Loucy (cell line): ENCODE data around the gene SIK3.

Source experiments
- H2AFZ ChIP-seq: fragments of 200-600 bp; sonication (generic); 2 replicates; pipeline ENCODE4 v1.6.0; 2016; ENCODE audit warnings: antibody characterized with exemption, mild to moderate bottlenecking, low read length, moderate library complexity
- H3F3A ChIP-seq: fragments of 200-600 bp; 2 replicates; pipeline ENCODE4 v1.6.0; 2016; ENCODE audit warnings: antibody characterized with exemption, low read depth, mild to moderate bottlenecking
- H3K27me3 ChIP-seq: fragments of 200-600 bp; sonication (generic); 2 replicates; pipeline ENCODE4 v1.6.1; 2014; ENCODE audit warnings: low read length, mild to moderate bottlenecking; ENCODE audit not compliant: insufficient read depth, poor library complexity, severe bottlenecking
- H3K36me3 ChIP-seq: fragments of 200-600 bp; sonication (generic); 2 replicates; pipeline ENCODE4 v1.6.1; 2016; ENCODE audit warnings: low read length; ENCODE audit not compliant: insufficient read depth
- H3K4me1 ChIP-seq: fragments of 200-600 bp; sonication (generic); 2 replicates; pipeline ENCODE4 v1.5.1; 2014; ENCODE audit warnings: low read length, mild to moderate bottlenecking; ENCODE audit not compliant: insufficient read depth, poor library complexity, severe bottlenecking
- H3K4me2 ChIP-seq: fragments of 200-600 bp; sonication (generic); 2 replicates; pipeline ENCODE4 v1.6.0; 2014; ENCODE audit warnings: antibody characterized with exemption, low read length, low read depth, mild to moderate bottlenecking; ENCODE audit not compliant: poor library complexity, severe bottlenecking
- H3K4me3 ChIP-seq: fragments of 200-600 bp; sonication (generic); 2 replicates; pipeline ENCODE4 v1.5.1; 2014; ENCODE audit warnings: low read length, mild to moderate bottlenecking, mixed read lengths; ENCODE audit not compliant: poor library complexity, severe bottlenecking
- H3K79me2 ChIP-seq: fragments of 200-600 bp; sonication (generic); 2 replicates; pipeline ENCODE4 v1.6.1; 2014; ENCODE audit warnings: low read length; ENCODE audit not compliant: insufficient read depth
- H3K9ac ChIP-seq: fragments of 200-600 bp; sonication (generic); 2 replicates; pipeline ENCODE4 v1.6.0; 2014; ENCODE audit warnings: mild to moderate bottlenecking, low read depth, low read length, moderate library complexity; ENCODE audit not compliant: poor library complexity, severe bottlenecking
- H3K9me2 ChIP-seq: fragments of 200-600 bp; sonication (generic); replicated peaks from 2 replicates; pipeline ENCODE4 v1.6.1; 2016; ENCODE audit warnings: low read depth, low read length, mixed read lengths
- H3K9me3 ChIP-seq: fragments of 200-600 bp; sonication (generic); 2 replicates; pipeline ENCODE4 v1.6.1; 2014; ENCODE audit warnings: mild to moderate bottlenecking, antibody characterized with exemption, low read length, low read depth; ENCODE audit not compliant: insufficient read depth
- H4K20me1 ChIP-seq: fragments of 200-600 bp; sonication (generic); 2 replicates; pipeline ENCODE4 v1.6.0; 2014; ENCODE audit warnings: antibody characterized with exemption, low read length, mild to moderate bottlenecking; ENCODE audit not compliant: insufficient read depth, poor library complexity, severe bottlenecking
- EZH2phosphoT487 ChIP-seq: fragments of 200-600 bp; IDR thresholded peaks from 2 replicates; pipeline ENCODE4 v1.6.1; 2018; ENCODE audit warnings: antibody characterized with exemption, mild to moderate bottlenecking, moderate library complexity, borderline replicate concordance
- TF ChIP-seq, protein P1 (sequence below): fragments of 200-600 bp; sonication (generic); conservative IDR thresholded peaks from 2 replicates; pipeline ENCODE4 v1.5.1; 2014; ENCODE audit warnings: mild to moderate bottlenecking, antibody characterized with exemption, low read length

SIK3 gene

DNA sequence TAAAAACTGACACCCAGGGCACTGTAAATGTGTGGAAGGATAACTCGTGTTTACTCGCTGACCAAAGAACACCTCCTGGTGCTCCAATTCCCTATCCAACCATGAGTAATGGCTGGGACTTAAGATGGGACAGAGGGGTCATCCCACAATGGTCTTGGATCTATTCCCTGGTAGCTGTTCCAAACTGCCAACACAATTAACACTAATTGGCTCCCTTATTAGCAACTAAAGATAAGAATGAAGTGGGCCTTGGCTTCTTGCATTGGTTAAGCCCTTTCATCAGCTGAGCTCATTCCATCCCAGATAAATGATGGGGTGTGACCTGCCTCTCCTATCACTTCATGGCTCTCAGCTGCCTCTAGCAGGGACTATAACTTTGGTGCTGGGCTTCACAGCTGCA lies 1.5 kb upstream of the SIK3 start:
- TF ChIP-seq, protein P1, sequence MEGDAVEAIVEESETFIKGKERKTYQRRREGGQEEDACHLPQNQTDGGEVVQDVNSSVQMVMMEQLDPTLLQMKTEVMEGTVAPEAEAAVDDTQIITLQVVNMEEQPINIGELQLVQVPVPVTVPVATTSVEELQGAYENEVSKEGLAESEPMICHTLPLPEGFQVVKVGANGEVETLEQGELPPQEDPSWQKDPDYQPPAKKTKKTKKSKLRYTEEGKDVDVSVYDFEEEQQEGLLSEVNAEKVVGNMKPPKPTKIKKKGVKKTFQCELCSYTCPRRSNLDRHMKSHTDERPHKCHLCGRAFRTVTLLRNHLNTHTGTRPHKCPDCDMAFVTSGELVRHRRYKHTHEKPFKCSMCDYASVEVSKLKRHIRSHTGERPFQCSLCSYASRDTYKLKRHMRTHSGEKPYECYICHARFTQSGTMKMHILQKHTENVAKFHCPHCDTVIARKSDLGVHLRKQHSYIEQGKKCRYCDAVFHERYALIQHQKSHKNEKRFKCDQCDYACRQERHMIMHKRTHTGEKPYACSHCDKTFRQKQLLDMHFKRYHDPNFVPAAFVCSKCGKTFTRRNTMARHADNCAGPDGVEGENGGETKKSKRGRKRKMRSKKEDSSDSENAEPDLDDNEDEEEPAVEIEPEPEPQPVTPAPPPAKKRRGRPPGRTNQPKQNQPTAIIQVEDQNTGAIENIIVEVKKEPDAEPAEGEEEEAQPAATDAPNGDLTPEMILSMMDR, result no peak
- no peak for TF ChIP-seq EZH2phosphoT487
- H3K4me3 ChIP-seq, result no peak overlapping the region
- no peak overlapping the region for H3K9ac ChIP-seq
- no peaks in the 10 kb centered on the region for H3K9me3 ChIP-seq
- peaks cover 38% of the 10 kb centered on the region for H3K79me2 ChIP-seq
- peaks cover 27% of the 10 kb centered on the region for H3K4me1 ChIP-seq
- no peak overlapping the region for H2AFZ ChIP-seq
- H3K9me2 ChIP-seq, result no peaks in the 10 kb centered on the region
- no peaks in the 10 kb centered on the region for H3F3A ChIP-seq
- peaks cover 19% of the 10 kb centered on the region for H4K20me1 ChIP-seq
- H3K27me3 ChIP-seq, result no peaks in the 10 kb centered on the region
- H3K4me2 ChIP-seq, result no peak overlapping the region
- H3K36me3 ChIP-seq, result no peaks in the 10 kb centered on the region

DNA sequence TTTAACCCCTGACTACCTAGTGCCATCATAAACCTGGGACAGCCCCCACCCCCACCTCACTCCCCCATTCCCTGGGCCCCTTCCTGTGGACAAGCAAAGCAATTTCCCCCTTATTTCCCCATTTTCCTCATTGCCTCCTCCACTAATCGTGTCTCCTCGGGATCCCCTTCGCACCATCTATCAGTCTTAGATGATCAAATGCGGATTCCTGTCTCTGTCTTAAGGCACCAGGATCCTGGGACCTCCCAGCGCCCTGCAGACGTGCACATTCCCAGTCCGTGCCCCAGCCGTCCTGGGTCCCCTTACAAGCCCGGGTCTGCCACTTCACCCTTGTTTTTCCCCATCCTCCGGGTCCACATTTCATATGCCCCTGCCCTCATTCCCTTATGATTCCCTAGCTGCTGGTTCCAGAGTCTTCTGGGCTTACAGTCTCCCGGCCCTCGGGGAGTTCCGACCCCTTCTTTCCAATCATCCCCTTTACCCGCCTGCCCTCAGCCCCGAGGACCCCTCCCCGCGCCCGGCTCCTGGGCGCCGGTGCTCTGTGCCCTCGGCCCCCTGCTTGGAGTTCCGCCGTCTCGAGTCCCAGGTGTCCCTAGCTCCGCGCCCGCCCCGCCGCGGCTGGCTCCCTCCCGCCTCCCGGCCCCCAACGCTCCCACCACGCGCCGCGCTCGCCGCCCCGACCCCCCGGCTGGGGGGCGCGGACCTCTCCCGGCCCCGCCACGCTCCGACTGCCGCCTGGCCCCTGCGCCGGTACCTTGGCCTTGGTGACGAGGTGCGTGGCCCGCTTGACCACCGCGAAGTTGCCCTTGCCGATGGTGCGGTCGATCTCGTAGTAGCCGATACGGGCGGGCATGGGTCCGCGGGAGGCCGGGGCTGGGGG lies 599 bp downstream of the SIK3 start:
- Histone ChIP-seq H3K9ac (peak overlapping the region; percentile 89), H3K79me2 (peaks cover 59% of the 10 kb centered on the region), H3K9me3 (no peaks in the 10 kb centered on the region), H3F3A (no peaks in the 10 kb centered on the region), H3K4me1 (peaks cover 45% of the 10 kb centered on the region), H3K36me3 (no peaks in the 10 kb centered on the region), H2AFZ (peak overlapping the region; percentile 84; the same call in 1 of the 2 replicates), H3K4me3 (peak overlapping the region; percentile 94), H3K4me2 (peak overlapping the region; percentile 82), H3K27me3 (no peaks in the 10 kb centered on the region), H4K20me1 (peaks cover 28% of the 10 kb centered on the region), H3K9me2 (no peaks in the 10 kb centered on the region)
- TF ChIP-seq, protein P1, result no peak
- TF ChIP-seq EZH2phosphoT487, result no peak

DNA sequence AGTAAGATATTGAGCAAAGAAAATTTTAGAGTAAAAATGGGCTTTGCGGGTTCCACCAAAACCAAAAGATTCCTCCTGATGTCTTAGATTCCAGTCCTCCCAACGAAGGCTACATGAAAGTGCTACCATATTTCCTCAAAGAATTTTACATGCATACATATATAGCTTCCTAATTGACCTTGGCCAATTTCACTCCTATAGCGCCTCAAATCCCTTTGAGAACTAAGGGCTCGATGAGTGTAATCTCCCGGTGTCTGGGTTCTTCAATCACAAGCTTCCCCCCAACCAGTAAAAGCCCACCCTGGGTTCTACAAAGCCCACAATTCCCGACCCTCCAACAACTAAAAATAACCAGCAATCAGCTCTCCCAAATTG lies 1.2 kb downstream of the SIK3 start:
- H3K4me1 ChIP-seq, result peaks cover 45% of the 10 kb centered on the region
- TF ChIP-seq EZH2phosphoT487, result no peak
- TF ChIP-seq, protein P1, result no peak
- H4K20me1 ChIP-seq, result peaks cover 34% of the 10 kb centered on the region
- H3K9me2 ChIP-seq, result no peaks in the 10 kb centered on the region
- peak overlapping the region; percentile 94 for H3K4me3 ChIP-seq
- no peaks in the 10 kb centered on the region for H3K27me3 ChIP-seq
- H3K36me3 ChIP-seq, result no peaks in the 10 kb centered on the region
- peak overlapping the region; percentile 82 for H3K4me2 ChIP-seq
- peaks cover 65% of the 10 kb centered on the region for H3K79me2 ChIP-seq
- no peak overlapping the region for H2AFZ ChIP-seq
- H3K9me3 ChIP-seq, result no peaks in the 10 kb centered on the region
- no peaks in the 10 kb centered on the region for H3F3A ChIP-seq
- H3K9ac ChIP-seq, result peak overlapping the region; percentile 89
